Heart right ventricle (tissue), 16 donors: Measurements from ENCODE around the gene FGF14. TPM values are rescaled to one million over a fixed set of nuclear protein-coding genes. Genes with fewer than 3 reads are reported as not detected.

Experiments used
- ATAC-seq, 8 donors: fragments of 200-7000 bp; cut with Tn5 transposase; one replicate each; pipeline ENCODE4 v1.9.1; 2020; ENCODE audit warnings: mild to moderate bottlenecking in 8 of 8, moderate library complexity in 8 of 8, moderate number of reproducible peaks in 1 of 8
- DNase-seq, 2 donors: peaks; one replicate each; pipeline ENCODE4 v3.0.0-alpha.2; 2020
- H3K27ac ChIP-seq, 10 donors: fragments of 200-600 bp; sonication (generic) in 2 of 10; one replicate each; pipeline versions ENCODE4 v1.5.0 to v1.8.0; 2020 to 2022; ENCODE audit warnings: mild to moderate bottlenecking in 3 of 10
- H3K27me3 ChIP-seq, 7 donors: fragments of 200-600 bp; one replicate each; pipeline ENCODE4 v1.8.0; 2021 to 2022; ENCODE audit warnings: mild to moderate bottlenecking in 2 of 7
- H3K36me3 ChIP-seq, 9 donors: fragments of 200-600 bp; sonication (generic) in 1 of 9; one replicate each; pipeline versions ENCODE4 v1.5.0 to v1.8.0; 2020 to 2022; ENCODE audit warnings: mild to moderate bottlenecking in 2 of 9
- H3K4me1 ChIP-seq, 9 donors: fragments of 200-600 bp; sonication (generic) in 1 of 9; one replicate each; pipeline versions ENCODE4 v1.5.0 to v1.8.0; 2020 to 2022; ENCODE audit warnings: mild to moderate bottlenecking in 4 of 9
- H3K4me3 ChIP-seq, 10 donors: fragments of 200-600 bp; sonication (generic) in 2 of 10; one replicate each; pipeline versions ENCODE4 v1.5.0 to v1.8.0; 2020 to 2022; ENCODE audit warnings: mild to moderate bottlenecking in 7 of 10, moderate library complexity in 2 of 10
- H3K9me3 ChIP-seq, 11 donors: fragments of 200-600 bp in 10 of 11; sonication (generic) in 2 of 11; one replicate each; pipeline versions ENCODE4 v1.5.0 to v1.8.0; 2013 to 2022; ENCODE audit warnings: mild to moderate bottlenecking in 2 of 11, control low read depth in 1 of 11, moderate library complexity in 1 of 11
- CTCF ChIP-seq, 9 donors: fragments of 200-600 bp; sonication (generic) in 2 of 9; IDR thresholded peaks; one replicate each; pipeline versions ENCODE4 v1.5.0 to v1.8.0; 2021 to 2022; ENCODE audit warnings: antibody characterized with exemption in 9 of 9, mild to moderate bottlenecking in 5 of 9, moderate library complexity in 1 of 9
- WGBS, 2 donors: extraction: QIAGEN DNeasy Blood & Tissue Kit; methylation state at CpG; one replicate each; pipeline ENCODE4 v1.1.7; 2013; ENCODE audit warnings: inconsistent platforms in 1 of 2; 5-methylcytosine and 5-hydroxymethylcytosine counted together
- intact Hi-C, 10 donors: fragments of 100-400 bp; cut with DNase I; formaldehyde crosslinking; loops; one replicate each; pipeline versions ENCODE4 v1.11.1 to v1.14.2; 2022
- polyA plus RNA-seq, 2 donors: library from polyadenylated mRNA; stranded (reverse); fragments of 200-250 nt; gene quantifications; one replicate each; pipeline ENCODE4 v1.2.3, GENCODE V29; 2013
- total RNA-seq, 10 donors: library from RNA; stranded (reverse); fragmentation: NEBNext Ultra II Directional in 3 of 10; extraction: Animal tissue kit (Norgen Biotek cat#: 25700) in 3 of 10; gene quantifications; one replicate each; pipeline versions ENCODE4 v1.2.1 to v1.2.4, GENCODE V29; 2021 to 2023
- donor health status: Arrhythmogenic right ventricular cardiomyopathy.
- donor health status: ischemic (EF 13 %, LVEDD 7.1; RV severe dilation, severe dysfunction).
- donor health status: healthy with polysubstance abuse.
- donor health status: DM: no; HTN: yes; CAD: no.
- donor health status: DM: no; HTN: no; CAD: no.
- donor health status: ischemic (EF 25% LVEDD 6.9; RV normal size, moderate dysfunction).
- donor health status: ischemic (EF 25% LVEDD 5.7; RV mildly dilated, moderate dysfunction).
- donor health status: healthy.
- donor health status: DM: yes; HTN: yes; CAD: no.
- donor health status: Ischemic cardiomyopathy.
- donor health status: ischemic (EF 35%, LVEDD 5.7; RV mildly dilated, moderate dysfunction).
- donor health status: nonischemic (EF 11% LVEDD 7.7; RV severe dilation, severe dysfunction).
- donor health status: DM: yes; HTN: yes; CAD: no.
- donor health status: PGD.
- donor health status: ischemic (EF 29% LVEDD 5.4; RV normal size, mild dysfunction).
- donor health status: nonischemic (EF 23%, LVEDD 6.1; RV moderate dilation, normal function).

The FGF14 gene
- total and polyA plus RNA-seq, 12 donors: 0.20 to 7.8 (median 5.3) TPM

GRCh38 chr13:102040812-102041211 lies 361.0 kb downstream of the FGF14 start:
- no peak for TF ChIP-seq CTCF (IDR thresholded peaks at IDR 0.05)
- Histone ChIP-seq H3K4me3 (no peak overlapping the region), H3K27me3 (no peaks in the 10 kb centered on the region), H3K4me1 (peaks cover 0 to 3% (median 0%) of the 10 kb centered on the region in 9 donors), H3K27ac (no peak overlapping the region), H3K9me3 (peaks cover 0 to 11% (median 0%) of the 10 kb centered on the region in 11 donors), H3K36me3 (no peaks in the 10 kb centered on the region)
- ATAC-seq: no peak
- intact Hi-C loops: no loop called here
- WGBS, 2 donors: 60 to 62% methylated on average over 2 of the region's 2 CpGs
- no peak for DNase-seq

- peaks cover 0 to 3% (median 0%) of the 10 kb centered on the region in 9 donors for H3K4me1 ChIP-seq
- DNase-seq (peak in 1 of 2 donors; percentile 5), ATAC-seq (peak in 7 of 8 donors; percentile 38 to 86 (median 71))
- no peaks in the 10 kb centered on the region for H3K27me3 ChIP-seq
- no peak overlapping the region for H3K4me3 ChIP-seq
- intact Hi-C loops: no loop called here
- H3K36me3 ChIP-seq: no peaks in the 10 kb centered on the region
- 63% methylated on average over 7 of the region's 7 CpGs for WGBS, 2 donors
- H3K27ac ChIP-seq: peak overlapping the region in 3 of 10 donors; percentile 2 to 35 (median 19)
- TF ChIP-seq CTCF (IDR thresholded peaks at IDR 0.05): no peak
- peaks cover 0 to 11% (median 0%) of the 10 kb centered on the region in 11 donors for H3K9me3 ChIP-seq
Observed at GRCh38 chr13:102039264-102039663, 362.6 kb downstream of the FGF14 start.

GRCh38 chr13:102038787-102039186 lies 363.1 kb downstream of the FGF14 start:
- ATAC-seq: peak in 4 of 8 donors; percentile 42 to 75 (median 58)
- intact Hi-C loops: no loop called here

GRCh38 chr13:102035969-102036368 lies 365.9 kb downstream of the FGF14 start:
- Histone ChIP-seq H3K4me1 (peaks cover 0 to 3% (median 0%) of the 10 kb centered on the region in 9 donors), H3K9me3 (peaks cover 0 to 11% (median 0%) of the 10 kb centered on the region in 11 donors), H3K27me3 (no peaks in the 10 kb centered on the region), H3K4me3 (no peak overlapping the region), H3K27ac (no peak overlapping the region), H3K36me3 (no peaks in the 10 kb centered on the region)
- no peak for TF ChIP-seq CTCF (IDR thresholded peaks at IDR 0.05)
- intact Hi-C loops: no loop called here
- no peak for DNase-seq
- ATAC-seq: no peak

More at GRCh38 chr13:102038787-102039186, 363.1 kb downstream of the FGF14 start:
- TF ChIP-seq CTCF (IDR thresholded peaks at IDR 0.05): no peak
- Histone ChIP-seq H3K4me3 (no peak overlapping the region), H3K9me3 (peaks cover 0 to 11% (median 0%) of the 10 kb centered on the region in 11 donors), H3K4me1 (peaks cover 0 to 3% (median 0%) of the 10 kb centered on the region in 9 donors), H3K27me3 (no peaks in the 10 kb centered on the region), H3K36me3 (no peaks in the 10 kb centered on the region), H3K27ac (peak overlapping the region in 2 of 10 donors; percentile 19 to 35)
- no peak for DNase-seq
- WGBS, 2 donors: 59 to 80% methylated on average over 1 of the region's 1 CpG
